HL-60 (cell line): ENCODE data around the gene SDC1.

ENCODE experiments used
- DNase-seq, 2 experiments: peaks; one replicate each; pipeline ENCODE4 v3.0.0-alpha.2; 2010 to 2020; ENCODE audit warnings: low read depth in 1 of 2, low spot score in 1 of 2
- H3K27ac ChIP-seq: fragments of 250-450 bp; sonication (Bioruptor Pico); replicated peaks from 2 replicates; pipeline ENCODE4 v1.5.1; 2020; ENCODE audit warnings: mild to moderate bottlenecking, moderate library complexity
- H3K27me3 ChIP-seq: fragments of 250-450 bp; sonication (Bioruptor Pico); 2 replicates; pipeline ENCODE4 v1.5.1; 2021; ENCODE audit warnings: mild to moderate bottlenecking, moderate library complexity; ENCODE audit not compliant: insufficient read depth, poor library complexity, severe bottlenecking
- H3K4me3 ChIP-seq: replicated peaks from 2 replicates; pipeline ENCODE4 v1.5.1; 2011; ENCODE audit warnings: mild to moderate bottlenecking, control low read depth, low read length; ENCODE audit not compliant: insufficient read depth
- CTCF ChIP-seq: IDR thresholded peaks from one replicate; pipeline ENCODE4 v1.5.1; 2011; ENCODE audit warnings: low read length, control low read depth, inconsistent platforms; ENCODE audit not compliant: insufficient read depth
- GABPA ChIP-seq: IDR thresholded peaks from 2 replicates; pipeline ENCODE4 v1.6.1; 2012; ENCODE audit warnings: low read depth
- POLR2AphosphoS5 ChIP-seq: IDR thresholded peaks from 2 replicates; pipeline ENCODE4 v1.6.1; 2012; ENCODE audit warnings: low read depth
- REST ChIP-seq: IDR thresholded peaks from 2 replicates; pipeline ENCODE4 v1.6.1; 2012; ENCODE audit warnings: low read depth; ENCODE audit not compliant: insufficient replicate concordance
- SPI1 ChIP-seq: IDR thresholded peaks from 2 replicates; pipeline ENCODE4 v1.6.1; 2012; ENCODE audit warnings: low read depth, mild to moderate bottlenecking, borderline replicate concordance

SDC1 gene

GRCh38 chr2:20232837-20233207 lies 7.9 kb upstream of the SDC1 start:
- no peak for TF ChIP-seq CTCF
- no peak for TF ChIP-seq REST
- TF ChIP-seq GABPA, result no peak
- TF ChIP-seq SPI1, result no peak
- no peak for TF ChIP-seq POLR2AphosphoS5
- Histone ChIP-seq H3K4me3 (no peak overlapping the region), H3K27me3 (peaks cover 6% of the 10 kb centered on the region), H3K27ac (no peak overlapping the region)
- DNase-seq, result no peak

DNA sequence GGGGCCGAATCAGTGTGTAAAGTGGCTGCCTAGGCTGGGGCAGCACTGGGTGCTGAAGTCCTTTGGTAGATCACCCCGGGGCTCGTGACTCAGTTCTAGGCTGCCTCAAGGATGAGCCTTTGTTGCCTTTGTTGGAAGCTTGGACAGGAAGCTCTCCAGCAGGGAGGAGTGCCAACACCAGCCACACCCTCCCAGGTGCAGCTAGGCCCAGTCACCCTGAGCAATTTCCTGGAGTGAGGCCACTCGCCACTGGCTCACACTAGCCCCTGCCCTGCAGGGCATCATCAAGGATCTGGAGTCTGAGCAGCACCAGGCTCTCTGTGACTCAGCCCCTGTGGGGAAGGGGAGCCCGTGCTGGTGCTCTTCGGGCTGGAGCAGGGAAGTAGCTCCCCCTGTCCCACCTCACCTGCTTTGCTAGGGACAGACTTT lies 6.7 kb upstream of the SDC1 start:
- TF ChIP-seq REST, result no peak
- TF ChIP-seq SPI1, result no peak
- no peak for TF ChIP-seq CTCF
- TF ChIP-seq POLR2AphosphoS5, result no peak
- TF ChIP-seq GABPA, result no peak
- Histone ChIP-seq H3K4me3 (no peak overlapping the region), H3K27me3 (peaks cover 5% of the 10 kb centered on the region), H3K27ac (no peak overlapping the region)
- DNase-seq, result no peak

- no peak for DNase-seq
- Histone ChIP-seq H3K27me3 (peaks cover 8% of the 10 kb centered on the region), H3K27ac (no peak overlapping the region), H3K4me3 (no peak overlapping the region)
- TF ChIP-seq SPI1, result no peak
- TF ChIP-seq GABPA, result no peak
- TF ChIP-seq CTCF, result no peak
- no peak for TF ChIP-seq POLR2AphosphoS5
- TF ChIP-seq REST, result no peak
Observed at GRCh38 chr2:20231159-20231558, 6.2 kb upstream of the SDC1 start.
